ENCODE measurements around the gene ENTPD6. TPM values are rescaled to one million over a fixed set of nuclear protein-coding genes. Genes with fewer than 3 reads are reported as not detected.
A peak's percentile ranks its signal among the peaks of the same experiment; 100 is the strongest.

ENTPD6 gene
- total and polyA plus RNA-seq, 5 experiments from 2014 or later = 39.9 to 110 (median 50.5) TPM

- ATAC-seq = no peak
- H3K4me1 Mint-ChIP-seq = peaks cover 30 to 76% (median 64%) of the 10 kb centered on the region in 4 donors
Observed at GRCh38 chr20:25252230-25252651, 56.7 kb downstream of the ENTPD6 start.

GRCh38 chr20:25252686-25253421 lies 57.3 kb downstream of the ENTPD6 start:
- Mint-ChIP-seq H3K9me3 (no peaks in the 10 kb centered on the region), H3K4me3 (peak overlapping the region in 2 of 10 donors; percentile 52 to 56), H3K4me1 (peaks cover 29 to 80% (median 69%) of the 10 kb centered on the region in 4 donors), H3K36me3 (peaks cover 0 to 10% (median 0%) of the 10 kb centered on the region in 3 donors), H3K27ac (peak overlapping the region in 8 of 10 donors; percentile 29 to 83 (median 69)), H3K27me3 (no peaks in the 10 kb centered on the region)
- ATAC-seq = no peak
- no peak for DNase-seq
- POLR2A ChIA-PET = no interaction called here

More at GRCh38 chr20:25252230-25252651, 56.7 kb downstream of the ENTPD6 start:
- Mint-ChIP-seq H3K36me3 (peaks cover 0 to 10% (median 0%) of the 10 kb centered on the region in 3 donors), H3K4me3 (peak overlapping the region in 2 of 10 donors; percentile 56 to 98), H3K9me3 (no peaks in the 10 kb centered on the region), H3K27me3 (no peaks in the 10 kb centered on the region), H3K27ac (peak overlapping the region in 8 of 10 donors; percentile 28 to 83 (median 68))
- no peak for DNase-seq
- POLR2A ChIA-PET = interaction anchor here (1.4 kb wide), 1 partner anchor 8 kb away, joined by 4 read pairs; no protein-coding TSS in a partner anchor

GRCh38 chr20:25253606-25254275 lies 58.2 kb downstream of the ENTPD6 start:
- no peaks in the 10 kb centered on the region for H3K9me3 Mint-ChIP-seq
- DNase-seq (no peak), ATAC-seq (no peak)
- peaks cover 0 to 10% (median 0%) of the 10 kb centered on the region in 3 donors for H3K36me3 Mint-ChIP-seq
- H3K4me1 Mint-ChIP-seq = peaks cover 35 to 87% (median 75%) of the 10 kb centered on the region in 4 donors
- no peaks in the 10 kb centered on the region for H3K27me3 Mint-ChIP-seq
- no peak overlapping the region for H3K4me3 Mint-ChIP-seq
- peak overlapping the region in 2 of 10 donors; percentile 14 to 63 for H3K27ac Mint-ChIP-seq
- POLR2A ChIA-PET = no interaction called here

GRCh38 chr20:25254571-25254970 lies 59.1 kb downstream of the ENTPD6 start:
- no peaks in the 10 kb centered on the region for H3K9me3 Mint-ChIP-seq
- H3K4me1 Mint-ChIP-seq = peaks cover 36 to 87% (median 75%) of the 10 kb centered on the region in 4 donors
- H3K27me3 Mint-ChIP-seq = no peaks in the 10 kb centered on the region
- ATAC-seq = no peak
- POLR2A ChIA-PET = no interaction called here
- no peak overlapping the region for H3K4me3 Mint-ChIP-seq
- DNase-seq = no peak
- peaks cover 0 to 10% (median 0%) of the 10 kb centered on the region in 3 donors for H3K36me3 Mint-ChIP-seq
- peak overlapping the region in 6 of 10 donors; percentile 4 to 93 (median 54) for H3K27ac Mint-ChIP-seq

GRCh38 chr20:25254986-25255680 lies 59.6 kb downstream of the ENTPD6 start:
- POLR2A ChIA-PET = no interaction called here
- H3K9me3 Mint-ChIP-seq = no peaks in the 10 kb centered on the region
- DNase-seq (peak in 1 of 10 donors; percentile 47), ATAC-seq (no peak)
- H3K4me1 Mint-ChIP-seq = peaks cover 38 to 87% (median 77%) of the 10 kb centered on the region in 4 donors
- no peaks in the 10 kb centered on the region for H3K27me3 Mint-ChIP-seq
- H3K36me3 Mint-ChIP-seq = peaks cover 0 to 10% (median 0%) of the 10 kb centered on the region in 3 donors
- H3K4me3 Mint-ChIP-seq = peak overlapping the region in 1 of 10 donors; percentile 20
- peak overlapping the region in 9 of 10 donors; percentile 39 to 93 (median 67) for H3K27ac Mint-ChIP-seq

- DNase-seq (no peak), ATAC-seq (no peak)
- Mint-ChIP-seq H3K9me3 (no peaks in the 10 kb centered on the region), H3K36me3 (peaks cover 0 to 12% (median 0%) of the 10 kb centered on the region in 3 donors), H3K4me1 (peaks cover 37 to 86% (median 77%) of the 10 kb centered on the region in 4 donors), H3K27me3 (no peaks in the 10 kb centered on the region), H3K27ac (peak overlapping the region; percentile 54 to 96 (median 88)), H3K4me3 (peak overlapping the region in 2 of 10 donors; percentile 28 to 41)
- POLR2A ChIA-PET = interaction anchor here (0.7 to 2.6 kb wide), 4 partner anchors 57 to 191 kb away, joined by 3 to 9 read pairs (median 4); no protein-coding TSS in a partner anchor
Observed at GRCh38 chr20:25256226-25256859, 60.8 kb downstream of the ENTPD6 start.

- peaks cover 0 to 16% (median 3%) of the 10 kb centered on the region in 3 donors for H3K36me3 Mint-ChIP-seq
- POLR2A ChIA-PET = interaction anchor here (1.1 to 2.6 kb wide), 4 partner anchors 9 to 192 kb away, joined by 3 to 9 read pairs (median 6); partner anchors contain the start of gene PYGB
- DNase-seq (no peak), ATAC-seq (no peak)
- peak overlapping the region in 3 of 10 donors; percentile 10 to 42 (median 20) for H3K4me3 Mint-ChIP-seq
- peak overlapping the region; percentile 54 to 96 (median 90) for H3K27ac Mint-ChIP-seq
- no peaks in the 10 kb centered on the region for H3K27me3 Mint-ChIP-seq
- H3K9me3 Mint-ChIP-seq = peaks cover 0 to 4% (median 0%) of the 10 kb centered on the region in 9 donors
- peaks cover 40 to 86% (median 77%) of the 10 kb centered on the region in 4 donors for H3K4me1 Mint-ChIP-seq
Observed at GRCh38 chr20:25257130-25257529, 61.6 kb downstream of the ENTPD6 start.

- peak overlapping the region in 5 of 10 donors; percentile 14 to 83 (median 22) for H3K4me3 Mint-ChIP-seq
- peaks cover 0 to 4% (median 0%) of the 10 kb centered on the region in 9 donors for H3K9me3 Mint-ChIP-seq
- ATAC-seq (no peak), DNase-seq (no peak)
- POLR2A ChIA-PET = interaction anchor here (1.1 to 2.6 kb wide), 4 partner anchors 10 to 200 kb away, joined by 4 to 9 read pairs (median 6); partner anchors contain the start of genes ACSS1 and PYGB
- no peaks in the 10 kb centered on the region for H3K27me3 Mint-ChIP-seq
- H3K27ac Mint-ChIP-seq = peak overlapping the region; percentile 87 to 97 (median 94)
- peaks cover 40 to 78% (median 70%) of the 10 kb centered on the region in 4 donors for H3K4me1 Mint-ChIP-seq
- H3K36me3 Mint-ChIP-seq = peaks cover 0 to 14% (median 3%) of the 10 kb centered on the region in 3 donors
Observed at GRCh38 chr20:25257756-25258475, 62.4 kb downstream of the ENTPD6 start.

- H3K36me3 Mint-ChIP-seq = peaks cover 0 to 13% (median 3%) of the 10 kb centered on the region in 3 donors
- peaks cover 0 to 4% (median 0%) of the 10 kb centered on the region in 9 donors for H3K9me3 Mint-ChIP-seq
- no peaks in the 10 kb centered on the region for H3K27me3 Mint-ChIP-seq
- H3K4me1 Mint-ChIP-seq = peaks cover 43 to 80% (median 71%) of the 10 kb centered on the region in 4 donors
- POLR2A ChIA-PET = interaction anchor here (1.1 to 3.3 kb wide), 5 partner anchors 10 to 201 kb away, joined by 4 to 61 read pairs (median 8); partner anchors contain the start of genes ACSS1 and PYGB
- ATAC-seq (no peak), DNase-seq (no peak)
- peak overlapping the region; percentile 87 to 97 (median 94) for H3K27ac Mint-ChIP-seq
- H3K4me3 Mint-ChIP-seq = peak overlapping the region in 7 of 10 donors; percentile 14 to 85 (median 80)
Observed at GRCh38 chr20:25258476-25258805, 62.9 kb downstream of the ENTPD6 start.

- H3K9me3 Mint-ChIP-seq = peaks cover 0 to 4% (median 0%) of the 10 kb centered on the region in 9 donors
- no peak for DNase-seq
- no peaks in the 10 kb centered on the region for H3K27me3 Mint-ChIP-seq
- H3K4me1 Mint-ChIP-seq = peaks cover 41 to 81% (median 71%) of the 10 kb centered on the region in 4 donors
- ATAC-seq = no peak
- H3K4me3 Mint-ChIP-seq = peak overlapping the region in 8 of 10 donors; percentile 58 to 85 (median 80)
- POLR2A ChIA-PET = interaction anchor here (1.1 to 3.3 kb wide), 4 partner anchors 10 to 201 kb away, joined by 4 to 61 read pairs (median 7); partner anchors contain the start of genes ACSS1 and PYGB
- H3K27ac Mint-ChIP-seq = peak overlapping the region; percentile 87 to 97 (median 95)
- peaks cover 0 to 10% (median 3%) of the 10 kb centered on the region in 3 donors for H3K36me3 Mint-ChIP-seq
Observed at GRCh38 chr20:25258828-25259227, 63.3 kb downstream of the ENTPD6 start.

GRCh38 chr20:25259358-25259757 lies 63.8 kb downstream of the ENTPD6 start:
- Mint-ChIP-seq H3K36me3 (peaks cover 0 to 14% (median 8%) of the 10 kb centered on the region in 3 donors), H3K4me3 (peak overlapping the region; percentile 46 to 85 (median 80)), H3K9me3 (peaks cover 0 to 4% (median 0%) of the 10 kb centered on the region in 9 donors), H3K27me3 (no peaks in the 10 kb centered on the region), H3K4me1 (peaks cover 40 to 80% (median 70%) of the 10 kb centered on the region in 4 donors), H3K27ac (peak overlapping the region; percentile 87 to 97 (median 95))
- ATAC-seq = peak; percentile 15 to 25
- POLR2A ChIA-PET = interaction anchor here (0.6 to 3.3 kb wide), 8 partner anchors 8 to 202 kb away, joined by 3 to 61 read pairs (median 4); partner anchors contain the start of genes ACSS1 and PYGB
- peak in 1 of 10 donors; percentile 55 for DNase-seq

Data from naive thymus-derived CD8-positive, alpha-beta T cell (primary cell).